Kidney tubule cell (primary cell): ENCODE data around the gene JUP.
"Not testable (repeated sequence)": the region's sequence is repeated elsewhere in the genome, so short reads cannot be mapped to it uniquely, and the experiment has no call there.

Experiments used
- DNase-seq: peaks from one replicate; pipeline ENCODE4 v3.0.0-alpha.2; 2018; ENCODE audit warnings: low spot score

The JUP gene

DNA sequence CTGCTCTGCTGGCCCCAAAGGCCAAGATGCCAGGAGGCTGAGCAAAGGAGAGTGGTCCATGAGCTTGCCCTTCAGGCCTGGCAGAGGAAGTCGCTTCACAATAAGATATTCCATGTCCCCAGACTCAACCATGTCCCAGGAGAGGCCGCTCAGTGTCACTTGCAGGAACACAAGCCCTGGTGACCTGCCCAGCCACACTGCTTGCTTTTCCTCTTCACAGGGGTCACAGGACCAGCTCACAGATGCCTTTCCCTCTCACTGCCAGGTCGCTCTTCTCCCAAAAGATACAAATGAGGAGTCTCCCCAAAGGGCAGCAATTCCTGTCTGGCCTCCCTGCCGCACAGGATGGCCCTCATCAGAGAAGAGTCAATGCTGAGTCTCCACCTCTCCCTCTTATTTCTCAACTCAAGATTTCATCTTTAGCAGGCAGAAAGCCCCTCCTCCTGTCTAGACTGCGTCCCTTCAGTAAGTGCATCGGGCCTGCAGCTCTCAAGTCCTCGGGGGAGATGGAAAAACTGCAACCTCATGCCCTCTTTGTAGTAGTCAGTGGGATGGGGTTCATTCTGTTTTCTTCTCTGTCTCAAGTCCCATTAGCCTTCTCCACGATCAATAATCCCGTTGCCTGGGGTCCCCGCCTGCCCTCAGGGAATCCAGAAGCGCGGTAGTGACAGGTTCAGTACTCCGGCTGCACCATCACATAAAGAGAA, 5.0 kb downstream of the JUP start:
- no peak for DNase-seq

DNA sequence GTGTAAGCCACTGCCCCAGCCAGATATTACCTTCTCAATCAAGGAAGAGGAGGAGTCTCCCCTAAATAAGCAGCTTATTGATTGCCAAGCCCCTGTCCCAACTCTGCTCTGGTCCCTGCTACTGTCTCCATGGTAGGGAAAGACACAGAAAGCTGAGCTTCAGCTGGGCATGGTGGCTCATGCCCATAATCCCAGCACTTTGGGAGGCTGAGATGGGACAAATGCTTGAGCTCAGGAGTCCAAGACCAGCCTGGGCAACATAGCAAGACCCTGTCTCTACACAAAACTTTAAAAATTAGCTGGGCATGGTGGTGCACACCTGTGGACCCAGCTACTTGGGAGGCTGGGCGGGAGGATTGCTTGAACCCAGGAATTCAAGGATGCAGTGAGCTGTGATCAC, 6.6 kb downstream of the JUP start:
- no peak for DNase-seq

DNA sequence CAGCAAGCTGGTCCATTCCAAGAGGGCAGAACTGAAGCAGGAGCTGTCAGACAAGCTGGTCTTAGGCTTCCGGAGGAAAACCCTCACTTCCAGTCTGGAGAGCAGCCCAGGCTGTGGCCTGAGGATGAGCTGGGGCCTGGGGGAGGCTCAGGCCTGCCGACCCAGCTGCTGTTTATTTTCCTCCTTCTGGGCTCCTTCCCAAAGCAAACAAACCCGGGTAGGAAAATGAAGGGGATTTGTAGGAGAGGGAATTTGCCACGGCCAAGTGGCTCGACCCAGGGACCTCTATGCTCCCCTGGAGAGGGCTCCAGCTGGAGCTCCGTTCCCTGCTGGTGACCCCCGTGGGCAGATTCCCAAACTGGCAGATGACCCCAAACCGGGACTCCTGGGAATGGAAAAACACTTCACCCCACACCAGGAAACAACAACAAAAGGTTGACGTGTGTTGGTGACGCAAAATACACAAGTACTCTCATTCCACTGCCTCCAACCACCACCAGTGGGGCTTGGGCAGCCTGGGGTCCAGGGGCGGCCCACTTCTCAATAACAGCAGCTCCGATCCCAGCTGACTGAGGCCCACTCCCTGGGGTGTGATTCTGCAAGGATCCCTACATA, 8.8 kb downstream of the JUP start:
- DNase-seq = peak; percentile 85

DNA sequence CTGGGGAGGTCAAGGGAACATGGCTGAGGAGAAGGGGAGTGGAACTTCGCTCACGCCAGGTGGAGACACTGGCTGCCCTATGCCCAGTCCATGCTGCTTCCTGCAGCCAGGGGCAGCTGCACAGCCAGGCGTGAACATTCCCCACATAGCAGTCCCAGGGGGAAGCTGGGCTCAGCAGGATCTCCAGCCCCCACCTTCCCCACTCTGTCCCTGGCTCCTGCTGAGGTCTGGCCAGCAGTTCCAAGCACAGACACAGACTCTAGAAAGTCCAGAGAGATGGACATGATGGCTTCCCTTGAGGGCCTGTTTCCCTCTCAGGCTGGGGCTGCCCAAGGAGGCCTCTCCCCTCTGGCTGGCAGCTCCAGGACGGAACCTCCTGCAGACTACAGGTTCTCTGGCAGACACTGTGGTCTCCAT, 9.3 kb downstream of the JUP start:
- peak; percentile 94 for DNase-seq

DNA sequence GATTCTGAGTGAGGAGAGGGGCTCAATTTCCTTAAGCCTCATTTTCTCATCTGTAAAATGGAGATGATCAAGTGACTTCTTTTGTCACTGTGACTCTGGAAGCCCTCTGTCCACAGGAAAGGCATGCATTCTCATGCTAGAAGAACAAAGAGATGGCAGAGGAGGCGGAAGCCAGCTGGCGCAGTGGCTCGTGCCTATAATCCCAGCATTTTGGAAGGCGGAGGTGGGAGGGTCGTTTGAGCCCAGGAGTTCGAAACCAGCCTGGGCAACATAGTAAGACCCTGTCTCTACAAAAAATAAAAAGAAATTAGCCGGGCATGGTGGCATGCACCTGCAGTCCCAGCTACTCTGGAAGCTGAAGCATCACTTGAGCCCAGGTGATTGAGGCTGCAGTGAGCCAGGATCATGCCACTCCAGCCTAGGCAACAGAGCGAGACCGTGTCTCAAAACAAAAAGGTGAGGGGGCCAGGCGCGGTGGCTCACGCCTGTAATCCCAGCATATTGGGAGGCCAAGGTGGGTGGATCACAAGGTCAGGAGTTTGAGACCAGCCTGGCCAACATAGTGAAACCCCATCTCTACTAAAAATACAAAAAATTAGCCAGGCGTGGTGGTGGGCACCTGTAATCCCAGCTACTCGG, 10.1 kb downstream of the JUP start:
- not testable (repeated sequence) for DNase-seq

DNA sequence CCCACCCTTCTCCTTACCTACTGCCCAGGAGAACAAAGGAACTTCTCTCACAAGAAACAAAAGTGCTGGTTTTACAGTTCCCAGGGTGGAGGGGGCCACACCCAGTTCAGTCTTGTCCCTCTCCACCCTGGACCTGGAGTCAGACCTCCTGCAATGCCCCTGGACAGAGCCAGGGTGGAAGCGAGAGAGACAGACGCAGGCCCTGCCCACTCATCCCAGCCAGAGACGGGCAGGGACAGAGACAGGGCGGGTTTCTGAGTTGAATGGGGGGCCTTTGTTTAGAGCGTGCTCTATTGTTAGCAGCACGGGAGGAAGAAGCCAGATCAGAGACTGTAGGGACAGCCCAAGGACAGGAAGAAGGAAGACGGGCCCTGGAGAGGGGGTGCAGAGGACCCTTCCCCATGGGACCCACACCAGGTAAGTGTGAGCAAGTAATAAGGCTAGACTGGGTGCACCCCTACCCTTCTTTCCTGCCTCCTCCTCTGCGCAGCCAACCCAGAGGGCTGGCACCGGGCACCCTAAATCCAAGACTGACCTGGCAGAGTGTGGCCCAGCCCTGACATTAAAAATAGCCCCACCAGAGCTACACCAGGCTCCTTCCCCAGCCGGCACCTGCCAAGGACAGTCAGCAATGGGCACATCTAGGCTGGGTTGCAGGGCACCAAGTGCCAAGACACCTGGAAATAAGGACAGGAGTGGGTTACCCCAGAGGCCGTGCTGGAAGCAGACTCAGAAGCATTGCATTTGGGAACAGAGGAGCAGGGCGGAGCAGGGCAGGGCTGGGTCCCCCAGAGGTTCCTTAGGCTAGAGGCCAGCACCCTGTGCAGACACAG, 10.9 kb downstream of the JUP start:
- peak; percentile 58 for DNase-seq

DNA sequence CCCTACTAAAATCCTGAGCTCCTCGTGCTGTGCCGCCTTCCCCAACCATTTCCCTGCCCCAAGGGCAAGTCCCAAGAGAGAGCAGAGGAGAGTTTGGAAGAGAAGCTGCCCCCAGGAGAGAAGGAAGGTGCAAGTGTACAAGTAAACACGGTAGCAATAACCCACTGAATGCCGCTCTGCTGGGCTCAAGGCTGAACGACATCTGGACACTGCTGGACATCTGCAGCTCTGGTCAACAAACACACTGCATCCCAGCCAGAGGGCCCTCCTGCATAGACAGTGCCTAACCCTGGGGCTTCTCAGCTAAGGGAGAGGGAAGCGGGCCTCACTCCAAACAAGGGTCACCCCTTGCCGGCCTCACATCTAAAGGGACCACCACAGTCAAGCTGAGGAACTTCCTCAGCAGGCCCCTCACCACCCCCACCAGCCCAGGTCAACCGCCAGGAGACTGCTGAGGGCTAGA, 12.7 kb downstream of the JUP start:
- peak; percentile 41 for DNase-seq

DNA sequence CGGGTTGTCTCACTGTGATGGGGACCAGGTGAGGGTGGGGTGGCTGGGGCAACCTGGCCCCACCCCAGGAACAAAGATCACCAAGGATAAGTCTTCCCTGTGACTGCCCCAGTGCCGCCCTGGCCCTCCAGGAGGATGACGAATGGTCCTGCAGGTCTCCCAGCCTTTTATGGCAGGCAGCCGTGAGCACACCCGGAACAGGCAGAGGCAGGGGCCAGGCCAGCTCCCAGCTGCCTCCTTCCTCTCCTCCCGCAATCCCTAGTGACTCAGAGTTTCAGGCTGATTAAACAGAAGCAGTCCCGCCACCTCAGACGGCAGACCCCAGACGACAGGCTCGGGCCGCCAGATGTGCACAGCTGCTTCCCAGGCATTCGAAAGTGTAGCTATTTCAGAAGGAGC, 13.3 kb downstream of the JUP start:
- peak; percentile 97 for DNase-seq

DNA sequence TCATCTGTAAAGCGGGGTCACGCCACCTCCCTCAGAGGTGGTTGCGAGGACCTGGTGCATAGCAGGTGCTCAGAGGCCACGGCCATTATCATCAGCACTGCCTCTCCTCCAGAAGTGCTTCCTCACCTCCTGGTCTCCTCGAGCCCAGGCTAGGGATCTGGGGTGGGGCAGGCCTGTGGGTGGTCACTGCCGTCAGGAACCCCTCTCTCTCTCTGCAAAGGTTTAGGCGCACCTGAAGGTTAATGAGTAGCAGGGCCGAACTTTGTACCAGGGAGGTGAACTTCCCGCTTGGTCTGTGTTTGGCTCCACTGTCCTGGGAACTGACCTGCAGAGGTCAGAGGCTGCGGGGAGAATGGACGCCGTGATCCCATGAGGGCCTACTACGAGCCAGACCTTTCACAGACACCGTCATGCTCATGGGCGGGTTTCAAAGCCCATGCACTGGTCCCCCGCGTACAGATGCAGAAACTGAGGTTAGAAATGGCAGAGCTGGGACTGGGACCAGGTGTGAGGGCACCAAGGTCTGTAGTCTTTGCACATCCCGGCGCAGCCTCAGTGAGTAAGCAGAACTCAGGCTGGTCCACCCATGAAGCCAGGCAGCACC, 13.8 kb downstream of the JUP start:
- no peak for DNase-seq

DNA sequence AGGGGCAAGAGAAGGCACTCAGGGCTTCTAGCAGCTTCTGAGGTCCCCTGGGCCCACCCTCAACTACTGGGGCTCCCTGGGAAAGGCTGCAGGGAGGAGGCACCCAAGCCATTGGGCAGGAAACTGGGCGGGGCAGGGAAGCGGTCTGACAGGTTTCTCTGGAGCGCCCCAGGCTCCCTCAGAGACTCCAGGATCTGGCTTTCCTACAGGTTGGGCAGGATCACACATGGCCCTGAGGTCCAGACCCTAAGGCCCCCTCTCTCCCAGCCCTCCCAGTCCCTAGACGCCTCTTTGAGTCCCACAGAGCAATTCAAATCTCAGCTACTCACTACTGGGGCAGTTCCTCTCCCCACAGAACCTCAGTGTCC, 14.3 kb downstream of the JUP start:
- peak; percentile 67 for DNase-seq

DNA sequence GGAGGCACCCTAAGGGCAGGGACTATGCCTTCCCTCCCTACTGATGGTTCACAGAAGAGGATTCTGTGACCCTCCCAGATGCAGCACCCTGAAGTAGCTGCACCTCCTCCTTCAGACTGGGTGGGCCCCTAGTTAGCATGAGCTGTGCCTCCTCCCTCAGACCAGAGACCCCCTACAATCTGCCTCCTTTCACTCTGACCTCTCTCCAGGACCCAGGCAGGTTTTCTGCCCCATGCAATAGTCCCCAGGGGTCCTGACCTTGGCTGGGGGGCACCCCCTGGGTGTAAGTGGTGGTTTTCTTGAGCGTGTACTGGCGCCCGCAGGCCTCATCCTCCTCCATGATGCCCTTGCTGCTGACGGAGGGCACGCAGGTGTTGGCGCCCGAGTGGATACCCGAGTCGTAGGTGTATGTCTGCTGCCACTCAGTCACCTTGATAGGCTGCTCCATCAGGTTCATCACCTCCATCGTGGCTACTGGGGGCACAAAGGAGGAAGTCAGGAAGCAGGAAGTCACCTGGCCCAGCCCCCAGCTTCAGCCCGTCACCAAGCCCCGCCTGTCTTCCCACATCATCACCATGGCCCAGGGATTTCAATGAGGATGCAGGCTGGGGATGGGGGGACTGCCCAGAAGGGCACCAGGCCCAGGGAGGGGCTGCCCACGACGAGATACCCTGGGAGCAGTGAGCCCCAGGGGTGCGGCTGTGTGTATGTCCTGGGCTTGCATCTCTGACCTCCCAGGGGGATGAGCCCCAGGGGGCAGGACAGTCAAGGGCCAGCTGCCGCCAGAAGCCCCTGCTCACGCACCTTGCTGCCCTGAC, 14.9 kb downstream of the JUP start:
- peak; percentile 49 for DNase-seq

DNA sequence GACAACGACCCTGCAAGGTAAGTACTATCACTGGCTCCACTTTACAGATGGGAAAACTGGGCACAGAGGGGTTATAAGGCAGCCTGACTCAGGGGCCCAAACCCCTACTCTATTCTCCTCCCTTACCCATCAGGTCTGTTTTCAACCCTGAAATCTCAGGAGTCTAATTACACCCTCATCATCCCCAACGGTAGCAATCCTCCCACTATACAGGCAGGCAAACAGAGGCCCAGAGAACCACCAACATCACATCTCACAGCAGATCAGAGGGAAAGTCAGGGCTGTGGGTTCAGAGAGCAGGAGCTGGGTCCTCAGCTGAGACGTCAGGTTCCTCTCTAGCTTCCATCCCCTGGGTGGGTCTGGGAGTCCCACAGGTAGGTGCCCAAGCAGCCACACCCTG, 16.5 kb downstream of the JUP start:
- DNase-seq = no peak

DNA sequence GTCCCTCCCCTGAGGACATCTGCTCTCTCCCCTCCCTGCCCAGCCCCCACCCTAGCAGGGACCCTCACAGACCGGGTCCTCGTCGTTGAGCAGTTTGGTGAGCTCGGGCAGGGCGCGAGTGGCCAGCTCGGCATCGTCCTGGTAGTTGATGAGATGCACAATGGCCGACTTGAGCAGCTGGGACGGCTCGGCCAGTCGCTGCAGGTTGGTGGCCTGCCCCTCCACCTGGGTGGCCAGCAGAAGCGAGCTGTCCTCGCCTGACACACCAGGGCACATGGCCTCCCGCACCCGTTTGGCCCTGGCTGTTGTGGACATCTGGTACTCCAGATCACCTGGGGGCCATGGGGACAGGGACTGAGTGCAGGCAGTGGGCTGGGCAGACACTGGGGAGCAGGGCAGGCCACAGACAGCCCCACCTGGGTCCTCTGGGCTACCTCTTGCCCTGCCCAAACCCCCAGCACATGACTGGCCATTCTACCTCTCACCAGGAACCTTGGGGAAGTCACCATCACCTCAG, 17.1 kb downstream of the JUP start:
- DNase-seq = no peak

DNA sequence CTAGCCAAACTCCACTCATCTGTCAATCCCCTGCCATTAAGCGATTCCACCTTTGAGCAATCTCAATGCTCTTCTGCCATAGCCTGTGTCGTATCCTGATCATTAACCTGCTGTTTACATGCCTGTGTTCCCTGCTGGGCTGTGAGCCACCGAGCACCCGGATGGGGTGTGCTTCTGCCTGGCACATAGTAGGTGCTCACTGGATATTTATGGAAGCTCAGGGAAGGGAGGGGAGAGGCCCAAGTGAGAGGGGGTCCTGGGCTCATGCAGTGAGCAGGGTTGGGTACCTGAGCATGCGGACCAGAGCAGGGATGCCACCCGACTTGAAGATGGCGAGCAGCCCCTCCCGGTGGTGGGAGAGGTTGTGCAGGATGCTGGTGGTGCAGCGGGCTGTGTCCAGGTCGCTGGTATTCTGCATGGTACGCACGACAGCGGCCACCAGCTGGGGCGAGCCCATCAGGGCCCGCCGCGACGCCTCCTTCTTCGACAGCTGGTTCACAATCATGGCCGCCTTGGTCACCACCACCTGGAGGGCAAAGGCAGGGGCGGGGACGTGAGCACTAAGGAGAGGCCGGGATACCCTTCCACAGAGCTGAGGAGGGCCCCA, 17.7 kb downstream of the JUP start:
- no peak for DNase-seq

DNA sequence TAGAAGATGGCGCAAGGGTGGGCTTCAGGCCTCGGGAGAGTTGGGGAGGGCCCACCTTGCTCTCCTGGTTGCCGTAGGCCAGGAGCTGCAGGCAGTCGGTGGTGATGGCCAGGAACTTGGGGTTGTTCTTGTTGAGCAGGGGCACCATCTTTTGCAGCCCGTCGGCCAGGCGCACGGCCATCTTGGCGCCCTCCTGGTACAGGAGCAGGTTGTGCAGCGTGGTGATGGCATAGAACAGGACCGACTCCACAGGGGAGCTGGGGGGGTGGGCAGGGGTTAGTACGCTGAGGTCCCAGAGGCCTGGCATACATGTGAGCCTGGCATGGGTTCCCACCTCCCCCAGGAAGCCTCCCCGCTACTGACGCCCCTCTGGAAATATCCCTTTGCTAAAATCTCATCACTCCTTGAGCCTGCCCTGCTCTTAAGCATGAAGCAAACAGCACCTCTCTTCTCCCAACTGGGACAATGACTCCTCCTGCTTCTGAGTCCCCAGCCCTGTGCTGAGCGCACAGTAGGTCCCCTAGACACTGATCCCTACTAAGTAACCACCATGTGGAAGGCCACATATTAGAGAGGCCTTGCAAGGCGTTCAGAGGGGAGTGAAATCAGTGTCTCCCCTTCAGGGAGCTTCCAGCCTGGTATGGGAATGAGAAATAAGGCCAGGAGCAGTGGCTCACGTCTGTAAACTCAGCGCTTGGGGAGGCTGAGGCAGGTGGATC, 19.0 kb downstream of the JUP start:
- DNase-seq = no peak

DNA sequence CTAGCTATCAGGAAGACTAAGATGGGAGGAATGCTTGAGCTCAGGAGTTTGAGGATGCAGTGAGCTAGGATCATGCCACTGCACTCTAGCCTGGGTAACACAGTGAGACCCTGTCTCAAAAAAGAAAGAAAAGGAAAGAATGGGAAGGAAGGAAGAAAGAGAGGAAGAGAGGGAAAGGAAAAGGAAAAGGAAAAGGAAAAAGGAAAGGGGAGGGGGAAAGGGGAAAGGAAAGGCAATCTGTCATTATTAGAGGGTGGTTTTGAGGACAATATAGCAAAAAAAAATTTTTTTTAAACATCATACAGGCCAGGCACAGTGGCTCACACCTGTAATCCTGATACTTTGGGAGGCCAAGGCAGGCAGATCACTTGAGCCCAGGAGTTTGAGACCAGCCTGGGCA, 20.4 kb downstream of the JUP start:
- no peak for DNase-seq

DNA sequence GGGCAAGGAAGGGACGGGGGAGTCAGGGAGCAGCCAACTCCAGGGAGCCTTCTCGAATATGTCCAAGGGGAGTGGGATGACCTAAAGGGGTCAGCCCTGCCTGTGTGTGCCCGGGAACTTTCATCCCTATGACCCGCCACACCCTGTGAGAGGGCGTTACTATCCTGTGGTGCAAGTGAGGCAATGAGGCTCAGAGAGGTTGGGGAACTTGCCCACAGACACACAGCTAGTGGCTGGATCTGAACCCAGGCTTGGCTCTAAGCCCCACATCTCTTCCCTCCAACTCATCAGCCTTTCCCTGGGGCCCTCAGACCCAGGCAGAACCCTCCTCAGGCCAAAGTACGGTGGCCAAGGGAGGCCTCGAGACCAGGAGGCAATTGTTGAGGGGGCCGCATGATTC, 23.2 kb downstream of the JUP start:
- DNase-seq = no peak

DNA sequence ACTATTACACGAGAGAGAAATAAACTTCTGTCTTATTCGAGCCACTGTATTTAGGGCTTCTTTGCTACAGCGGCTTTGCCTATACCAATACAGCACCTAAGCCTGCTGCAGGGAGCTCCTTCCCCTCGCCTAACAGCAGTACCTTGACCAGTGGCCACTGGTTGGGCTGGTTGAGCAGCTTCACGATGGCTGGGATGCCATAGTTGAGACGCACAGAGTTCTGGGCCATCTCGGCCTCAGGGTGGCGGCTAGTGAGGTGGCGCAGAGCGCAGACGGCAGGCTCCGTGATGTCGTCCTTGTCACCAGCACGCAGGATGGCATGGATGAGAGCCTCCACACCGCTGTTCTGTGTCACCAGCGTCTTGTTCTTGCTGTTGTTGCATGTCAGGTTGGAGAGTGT, 23.7 kb downstream of the JUP start:
- no peak for DNase-seq

DNA sequence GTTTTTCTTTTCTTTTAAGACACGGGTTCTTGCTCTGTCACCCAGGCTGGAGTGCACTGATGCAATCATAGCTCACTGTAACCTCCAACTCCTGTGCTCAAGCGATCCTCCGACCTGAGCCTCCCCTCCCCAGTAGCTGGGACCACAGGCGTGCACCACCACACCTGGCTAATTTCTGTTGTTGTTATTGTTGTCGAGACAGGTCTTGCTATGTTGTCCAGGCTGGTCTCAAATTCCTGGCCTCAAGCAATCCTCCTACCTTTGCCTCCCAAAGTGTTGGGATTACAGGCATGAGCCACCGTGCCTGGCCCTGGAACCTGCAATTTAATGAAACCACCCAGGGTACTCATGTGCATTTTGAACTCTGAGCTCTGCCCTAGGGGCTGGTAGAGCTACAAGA, 24.1 kb downstream of the JUP start:
- no peak for DNase-seq

DNA sequence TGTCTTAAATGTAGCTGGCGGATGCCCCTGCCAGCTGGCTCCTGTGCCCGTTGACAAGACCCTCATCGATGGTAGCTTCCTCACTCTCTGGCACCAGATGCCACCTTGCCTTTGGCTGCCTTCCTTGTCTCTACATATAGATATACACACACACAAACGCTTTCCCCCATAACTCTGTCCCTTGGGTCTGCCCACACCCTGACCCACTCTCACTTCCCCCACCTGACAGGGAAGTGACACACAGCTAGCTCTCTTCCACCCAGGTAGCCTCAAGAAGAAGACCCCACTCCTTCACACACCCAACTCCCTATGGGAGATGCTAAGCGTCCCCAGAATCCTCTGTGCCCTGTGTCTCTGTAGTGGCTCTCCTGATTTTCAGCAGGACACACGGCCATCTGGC, 25.6 kb downstream of the JUP start:
- no peak for DNase-seq
